Hepatocyte (in vitro differentiated cells): ENCODE results near the gene RNF4. TPM values are rescaled to one million over a fixed set of nuclear protein-coding genes. Genes with fewer than 3 reads are reported as not detected.

ENCODE experiments used
- polyA plus RNA-seq: library from polyadenylated mRNA; unstranded; fragments of >200 nt; fragmentation: Nextera tagmentation; extraction: Ambion mirVana; gene quantifications from 2 replicates; pipeline ENCODE4 v1.2.1, GENCODE V29; 2016
- total RNA-seq: library from RNA; depleted of rRNA; stranded (reverse); fragments of >200 nt; gene quantifications from 2 replicates; pipeline ENCODE4 v1.2.3, GENCODE V29; 2014

The RNF4 gene
- total and polyA plus RNA-seq, 2 experiments from 2014 or later = 42.4 to 50.3 TPM

Other genes with a start within 250 kb of the RNF4 start
- 9.8 and 13.4 TPM in 2 replicates for gene HAUS3, start 227.0 kb upstream of the RNF4 start, total RNA-seq
- gene HAUS3, start 227.0 kb upstream of the RNF4 start, polyA plus RNA-seq = 7.1 and 10.7 TPM in 2 replicates
- 2.0 and 3.9 TPM in 2 replicates for gene POLN, start 227.0 kb upstream of the RNF4 start, total RNA-seq
- gene POLN, start 227.0 kb upstream of the RNF4 start, polyA plus RNA-seq = 1.7 and 3.0 TPM in 2 replicates
- 53.7 and 56.7 TPM in 2 replicates for gene MXD4, start 207.0 kb upstream of the RNF4 start, total RNA-seq
- gene MXD4, start 207.0 kb upstream of the RNF4 start, polyA plus RNA-seq = 127 and 131 TPM in 2 replicates
- gene ZFYVE28, start 50.5 kb upstream of the RNF4 start, total RNA-seq = 0.60 and 2.2 TPM in 2 replicates
- 3.1 and 3.4 TPM in 2 replicates for gene ZFYVE28, start 50.5 kb upstream of the RNF4 start, polyA plus RNA-seq
- 0.04 TPM in 1 of 2 replicates, not detected in the other for gene CFAP99, start 50.2 kb upstream of the RNF4 start, total RNA-seq
- gene CFAP99, start 50.2 kb upstream of the RNF4 start, polyA plus RNA-seq = 0.09 TPM in 1 of 2 replicates, not detected in the other
- gene FAM193A, start 67.5 kb downstream of the RNF4 start, total RNA-seq = 9.8 and 15.8 TPM in 2 replicates
- 11.4 and 19.0 TPM in 2 replicates for gene FAM193A, start 67.5 kb downstream of the RNF4 start, polyA plus RNA-seq